Activated naive CD8-positive, alpha-beta T cell (primary cell): ENCODE data around the gene ALDH3B1.

Source experiments
- H3K27ac Mint-ChIP-seq: one replicate; pipeline ENCODE4 v1.8.0; 2021; ENCODE audit warnings: mixed read lengths
- H3K27me3 Mint-ChIP-seq: one replicate; pipeline ENCODE4 v1.8.0; 2021; ENCODE audit warnings: mixed read lengths
- H3K36me3 Mint-ChIP-seq: one replicate; pipeline ENCODE4 v1.8.0; 2021; ENCODE audit warnings: mixed read lengths
- H3K4me1 Mint-ChIP-seq: one replicate; pipeline ENCODE4 v1.8.0; 2021; ENCODE audit warnings: low read depth, mixed read lengths
- H3K4me3 Mint-ChIP-seq: one replicate; pipeline ENCODE4 v1.8.0; 2021; ENCODE audit warnings: mild to moderate bottlenecking, mixed read lengths
- H3K9me3 Mint-ChIP-seq: one replicate; pipeline ENCODE4 v1.8.0; 2021; ENCODE audit warnings: low read depth, mixed read lengths

ALDH3B1 gene

DNA sequence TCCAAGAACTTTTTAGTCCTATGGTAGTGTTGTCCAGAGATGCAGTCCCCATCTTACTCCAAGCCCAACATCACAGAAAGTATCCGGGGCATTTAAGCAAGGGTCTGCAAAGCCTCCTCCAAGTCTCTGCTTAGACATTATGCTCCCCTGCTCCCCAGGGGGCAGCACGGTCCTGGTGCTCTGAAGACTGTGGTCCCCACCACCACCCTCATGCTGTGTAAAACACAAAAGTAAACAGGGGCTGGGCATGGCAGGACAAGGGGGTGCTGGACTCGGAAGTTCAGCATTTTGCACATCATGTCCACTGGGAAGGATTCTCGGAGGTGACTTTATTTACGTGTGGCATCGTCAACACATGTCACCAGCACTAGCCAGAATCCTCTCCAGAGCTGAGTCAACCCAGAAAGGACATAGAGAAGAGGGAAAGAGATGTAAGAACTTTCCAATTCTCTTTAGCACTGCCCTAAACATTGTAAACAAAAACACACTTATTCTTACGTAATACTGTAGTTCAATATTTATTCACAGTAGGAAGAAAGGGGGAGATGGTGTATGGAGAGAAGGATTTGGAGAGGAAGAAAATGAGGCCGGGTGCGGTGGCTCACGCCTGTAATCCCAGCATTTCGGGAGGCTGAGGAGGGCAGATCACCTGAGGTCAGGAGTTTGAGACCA is 66.4 kb downstream of the ALDH3B1 start:
- Mint-ChIP-seq H3K27me3 (no peaks in the 10 kb centered on the region), H3K36me3 (peaks cover 8% of the 10 kb centered on the region), H3K27ac (no peak overlapping the region), H3K4me3 (no peak overlapping the region), H3K9me3 (no peaks in the 10 kb centered on the region), H3K4me1 (no peaks in the 10 kb centered on the region)

DNA sequence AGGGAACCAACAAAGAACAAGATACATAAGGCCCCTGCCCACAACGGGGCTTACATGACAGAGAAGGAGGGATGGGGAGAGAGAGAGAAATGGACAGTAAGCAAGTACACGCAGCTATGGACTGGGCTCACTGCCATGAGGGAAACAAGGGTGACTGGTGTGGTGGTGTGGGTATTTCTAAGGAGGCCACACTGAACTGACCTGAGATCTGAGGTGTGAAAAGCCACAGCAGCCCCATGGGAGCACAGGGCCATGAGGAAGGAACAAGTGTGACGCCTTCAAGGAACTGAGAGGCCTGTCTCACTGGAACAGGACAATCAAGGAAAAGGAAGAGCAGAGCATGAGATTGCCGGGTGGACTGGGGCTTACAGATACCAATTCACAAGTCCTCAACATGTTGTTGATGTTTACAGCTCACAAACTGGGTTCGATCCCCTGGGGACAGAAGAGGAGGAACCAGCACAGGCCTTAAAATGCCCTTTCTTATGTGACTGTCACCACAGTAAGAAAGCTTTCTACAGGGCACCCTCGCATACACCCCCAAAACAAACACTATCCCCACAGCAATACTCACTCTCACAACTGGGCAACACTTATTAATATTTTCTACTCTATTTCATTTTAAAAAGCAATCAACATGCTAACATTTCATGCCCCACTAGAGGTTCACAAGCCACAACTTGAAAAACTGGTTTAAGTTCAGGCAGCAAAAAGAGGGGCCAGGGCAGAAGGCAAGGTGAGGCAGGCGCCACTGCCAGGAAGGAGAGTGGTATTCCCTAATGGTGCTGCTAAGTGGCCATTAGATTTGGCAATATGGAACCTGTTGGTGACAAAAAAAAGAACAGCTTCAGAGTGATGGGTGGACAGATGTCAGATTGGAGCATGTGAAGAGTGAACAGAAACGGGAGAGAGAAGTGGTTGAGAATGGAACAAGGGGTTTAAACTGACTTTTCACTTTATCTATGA is 67.8 kb downstream of the ALDH3B1 start:
- no peaks in the 10 kb centered on the region for H3K4me1 Mint-ChIP-seq
- H3K36me3 Mint-ChIP-seq: peaks cover 8% of the 10 kb centered on the region
- H3K9me3 Mint-ChIP-seq: no peaks in the 10 kb centered on the region
- no peak overlapping the region for H3K27ac Mint-ChIP-seq
- no peaks in the 10 kb centered on the region for H3K27me3 Mint-ChIP-seq
- no peak overlapping the region for H3K4me3 Mint-ChIP-seq
